ENCODE data around the gene CXCL6.

Gene CXCL6

GRCh38 chr4:73843369-73843768, 6.9 kb downstream of the CXCL6 start:
- DNase-seq (ENCODE audit: low read depth), result no peak

GRCh38 chr4:73844345-73844744, 7.9 kb downstream of the CXCL6 start:
- no peak for DNase-seq (ENCODE audit: low read depth)

GRCh38 chr4:73844806-73845205, 8.3 kb downstream of the CXCL6 start:
- DNase-seq (ENCODE audit: low read depth), result no peak

- DNase-seq (ENCODE audit: low read depth), result no peak
Observed at GRCh38 chr4:73847526-73848182, 11.2 kb downstream of the CXCL6 start.

GRCh38 chr4:73848183-73848777, 11.8 kb downstream of the CXCL6 start:
- DNase-seq (ENCODE audit: low read depth), result no peak

GRCh38 chr4:73850261-73850970, 13.9 kb downstream of the CXCL6 start:
- DNase-seq (ENCODE audit: low read depth), result no peak

GRCh38 chr4:73851293-73851692, 14.8 kb downstream of the CXCL6 start:
- no peak for DNase-seq (ENCODE audit: low read depth)

GRCh38 chr4:73852771-73853170, 16.3 kb downstream of the CXCL6 start:
- DNase-seq (ENCODE audit: low read depth), result no peak

- DNase-seq (ENCODE audit: low read depth), result no peak
Observed at GRCh38 chr4:73853246-73853704, 16.8 kb downstream of the CXCL6 start, which contains the start of gene PF4V1. TSS of gene PF4V1 (plus strand) at chr4:73853296. CDS start at chr4:73853363, 67 bp downstream.

- DNase-seq (ENCODE audit: low read depth), result no peak
Observed at GRCh38 chr4:73853718-73854473, 17.4 kb downstream of the CXCL6 start.

GRCh38 chr4:73855406-73855805, 18.9 kb downstream of the CXCL6 start:
- no peak for DNase-seq (ENCODE audit: low read depth)

GRCh38 chr4:73856518-73856917, 20.0 kb downstream of the CXCL6 start:
- DNase-seq (ENCODE audit: low read depth), result no peak

GRCh38 chr4:73859614-73860088, 23.2 kb downstream of the CXCL6 start:
- DNase-seq (ENCODE audit: low read depth), result no peak

GRCh38 chr4:73860181-73860580, 23.7 kb downstream of the CXCL6 start:
- DNase-seq (ENCODE audit: low read depth), result no peak

- no peak for DNase-seq (ENCODE audit: low read depth)
Observed at GRCh38 chr4:73860917-73861316, 24.4 kb downstream of the CXCL6 start.

GRCh38 chr4:73862322-73862721, 25.8 kb downstream of the CXCL6 start:
- no peak for DNase-seq (ENCODE audit: low read depth)

GRCh38 chr4:73864365-73864764, 27.9 kb downstream of the CXCL6 start:
- no peak for DNase-seq (ENCODE audit: low read depth)

GRCh38 chr4:73864961-73865360, 28.5 kb downstream of the CXCL6 start:
- no peak for DNase-seq (ENCODE audit: low read depth)

- no peak for DNase-seq (ENCODE audit: low read depth)
Observed at GRCh38 chr4:73865431-73866096, 29.1 kb downstream of the CXCL6 start.

- DNase-seq (ENCODE audit: low read depth), result no peak
Observed at GRCh38 chr4:73866246-73866645, 29.8 kb downstream of the CXCL6 start.

GRCh38 chr4:73867783-73868182, 31.3 kb downstream of the CXCL6 start:
- DNase-seq (ENCODE audit: low read depth), result no peak
